NCI-H1417 (cell line): Measurements from ENCODE around the gene FAU.

Source experiments
- DNase-seq, 3 experiments: peaks; one replicate each; lab custom pipeline; 2025; lab: John Stamatoyannopoulos, UW

Gene FAU

DNA sequence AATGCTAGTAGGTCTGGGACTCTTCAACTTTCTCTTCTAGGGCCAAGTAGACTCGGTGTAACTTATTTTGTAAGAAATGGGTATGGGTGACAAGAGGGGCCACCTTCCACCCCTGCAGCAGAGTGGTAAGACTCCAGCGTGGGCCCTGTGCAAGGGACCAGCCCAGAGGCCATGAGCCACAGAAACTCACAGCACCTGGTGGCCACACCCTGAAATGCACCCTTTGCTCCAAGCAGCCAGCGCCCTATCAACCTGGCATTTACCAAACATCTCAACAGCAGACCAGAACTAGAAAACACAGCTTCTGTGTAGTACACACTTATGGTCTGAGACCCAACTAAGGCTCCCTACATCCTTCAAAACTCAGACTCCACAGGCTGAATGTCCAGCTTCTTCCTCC lies 43.8 kb downstream of the FAU start:
- DNase-seq, result peak; percentile 7 to 59 (median 21)

DNA sequence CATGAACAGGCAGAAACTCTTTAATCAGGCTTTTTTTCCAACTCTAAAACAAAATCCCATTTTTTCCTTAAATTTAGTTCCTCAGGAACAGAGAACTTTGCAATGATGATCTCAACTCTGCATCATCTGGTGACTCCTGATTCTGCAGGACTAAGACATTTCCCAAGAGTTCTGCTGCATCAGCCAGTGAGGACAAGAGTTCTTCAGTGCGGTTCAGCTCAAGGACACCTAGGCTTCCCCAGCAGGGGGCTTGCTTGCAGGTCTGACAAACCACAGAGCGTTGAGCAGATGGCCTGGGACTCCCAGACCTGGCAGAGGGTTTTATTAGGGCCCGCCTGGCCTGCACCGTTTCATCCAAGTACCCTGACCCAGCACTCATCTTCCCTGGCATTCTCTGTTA lies 44.5 kb downstream of the FAU start:
- DNase-seq, result no peak

DNA sequence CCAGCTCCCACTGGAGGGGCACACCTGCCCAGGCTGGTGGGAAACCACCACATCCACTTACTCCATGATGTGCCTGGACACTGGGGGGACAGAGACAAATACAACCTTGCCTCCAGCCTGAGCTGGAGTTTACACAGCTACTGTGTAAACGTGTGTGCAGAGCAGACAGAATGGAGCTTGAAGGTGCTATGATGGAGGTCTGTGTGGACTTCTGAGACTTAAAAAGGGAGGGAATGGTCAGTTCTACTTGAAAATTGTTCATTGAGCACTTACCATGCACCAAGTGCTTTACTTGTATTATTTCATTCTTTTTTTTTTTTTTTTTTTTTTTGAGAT lies 49.3 kb downstream of the FAU start:
- no peak for DNase-seq

DNA sequence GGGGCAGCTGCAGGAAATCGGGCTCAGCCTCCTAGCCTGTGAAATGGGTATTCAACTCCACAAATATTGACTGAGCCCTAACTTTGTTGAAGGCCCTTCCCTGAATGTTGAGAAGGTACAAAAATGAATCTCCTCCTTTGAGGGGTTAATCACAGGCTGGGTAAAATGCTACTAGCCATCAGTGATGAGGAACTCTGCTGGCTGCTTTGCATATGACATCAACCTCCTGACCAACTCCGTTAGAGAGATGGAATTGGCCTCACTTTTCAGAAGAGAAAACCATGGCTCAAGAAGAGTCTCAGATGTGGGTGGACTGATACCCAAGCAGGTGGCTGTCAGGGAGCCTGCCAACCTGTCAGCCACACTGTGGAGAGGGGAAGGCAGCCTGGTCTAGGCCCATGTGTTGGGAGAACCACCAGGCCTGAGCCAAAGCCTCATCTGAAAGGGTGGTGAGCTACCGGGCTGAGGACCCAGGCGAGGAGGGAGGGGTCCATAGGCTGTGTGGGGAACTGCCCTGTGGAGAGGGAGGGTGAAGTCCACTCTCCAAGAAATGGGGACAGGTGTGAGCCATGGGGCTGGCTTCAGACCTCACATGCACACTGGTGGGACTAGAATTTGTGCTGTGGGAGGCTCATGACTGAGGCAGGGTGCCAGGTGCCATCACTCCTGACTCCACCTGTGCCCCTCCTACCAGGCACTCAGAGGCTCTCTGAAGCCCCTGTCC lies 49.9 kb downstream of the FAU start:
- DNase-seq, result no peak
